ENCODE results near the gene CDH4.

Gene CDH4

DNA sequence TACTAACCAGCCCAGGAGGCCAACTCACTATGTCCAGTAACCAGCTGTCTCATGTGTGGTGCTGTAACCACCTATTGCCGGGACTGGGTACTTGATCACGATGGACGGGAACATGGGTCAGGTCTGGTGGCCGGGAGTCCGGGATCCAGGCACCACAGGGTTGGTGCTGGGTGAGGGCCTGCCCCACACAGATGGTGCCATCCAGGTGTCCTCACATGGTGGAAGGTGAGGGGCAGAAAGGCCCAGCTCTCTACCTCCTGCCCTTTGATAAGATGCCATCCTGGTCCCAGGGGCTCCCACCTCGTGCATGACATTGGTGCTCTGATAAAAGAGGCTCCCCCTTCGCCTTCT is 697.3 kb downstream of the CDH4 start (continued):
- TF ChIP-seq, protein P1, sequence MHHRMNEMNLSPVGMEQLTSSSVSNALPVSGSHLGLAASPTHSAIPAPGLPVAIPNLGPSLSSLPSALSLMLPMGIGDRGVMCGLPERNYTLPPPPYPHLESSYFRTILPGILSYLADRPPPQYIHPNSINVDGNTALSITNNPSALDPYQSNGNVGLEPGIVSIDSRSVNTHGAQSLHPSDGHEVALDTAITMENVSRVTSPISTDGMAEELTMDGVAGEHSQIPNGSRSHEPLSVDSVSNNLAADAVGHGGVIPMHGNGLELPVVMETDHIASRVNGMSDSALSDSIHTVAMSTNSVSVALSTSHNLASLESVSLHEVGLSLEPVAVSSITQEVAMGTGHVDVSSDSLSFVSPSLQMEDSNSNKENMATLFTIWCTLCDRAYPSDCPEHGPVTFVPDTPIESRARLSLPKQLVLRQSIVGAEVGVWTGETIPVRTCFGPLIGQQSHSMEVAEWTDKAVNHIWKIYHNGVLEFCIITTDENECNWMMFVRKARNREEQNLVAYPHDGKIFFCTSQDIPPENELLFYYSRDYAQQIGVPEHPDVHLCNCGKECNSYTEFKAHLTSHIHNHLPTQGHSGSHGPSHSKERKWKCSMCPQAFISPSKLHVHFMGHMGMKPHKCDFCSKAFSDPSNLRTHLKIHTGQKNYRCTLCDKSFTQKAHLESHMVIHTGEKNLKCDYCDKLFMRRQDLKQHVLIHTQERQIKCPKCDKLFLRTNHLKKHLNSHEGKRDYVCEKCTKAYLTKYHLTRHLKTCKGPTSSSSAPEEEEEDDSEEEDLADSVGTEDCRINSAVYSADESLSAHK (tag by site-specific recombination; IDR thresholded peaks at IDR 0.05): no peak
- TF ChIP-seq SP2 (tag by site-specific recombination; IDR thresholded peaks at IDR 0.05) (no peak), MZF1 (tag by site-specific recombination; IDR thresholded peaks at IDR 0.05; ENCODE audit: borderline replicate concordance) (no peak), ZNF521 (tag by site-specific recombination; IDR thresholded peaks at IDR 0.05) (no peak), ZNF2 (tag by site-specific recombination; IDR thresholded peaks at IDR 0.05) (no peak), ZNF785 (tag by site-specific recombination; IDR thresholded peaks at IDR 0.05) (no peak), ZNF274 (IDR thresholded peaks at IDR 0.05; ENCODE audit: low read length) (no peak), ZNF274 (tag by site-specific recombination; IDR thresholded peaks at IDR 0.05; ENCODE audit: borderline replicate concordance) (no peak), ZNF175 (tag by site-specific recombination; IDR thresholded peaks at IDR 0.05) (no peak), ZNF221 (tag by site-specific recombination; IDR thresholded peaks at IDR 0.05; ENCODE audit: borderline replicate concordance) (no peak)
- TF ChIP-seq, protein P2, sequence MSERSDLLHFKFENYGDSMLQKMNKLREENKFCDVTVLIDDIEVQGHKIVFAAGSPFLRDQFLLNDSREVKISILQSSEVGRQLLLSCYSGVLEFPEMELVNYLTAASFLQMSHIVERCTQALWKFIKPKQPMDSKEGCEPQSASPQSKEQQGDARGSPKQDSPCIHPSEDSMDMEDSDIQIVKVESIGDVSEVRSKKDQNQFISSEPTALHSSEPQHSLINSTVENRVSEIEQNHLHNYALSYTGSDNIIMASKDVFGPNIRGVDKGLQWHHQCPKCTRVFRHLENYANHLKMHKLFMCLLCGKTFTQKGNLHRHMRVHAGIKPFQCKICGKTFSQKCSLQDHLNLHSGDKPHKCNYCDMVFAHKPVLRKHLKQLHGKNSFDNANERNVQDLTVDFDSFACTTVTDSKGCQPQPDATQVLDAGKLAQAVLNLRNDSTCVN (tag by site-specific recombination; optimal IDR thresholded peaks at IDR 0.05): no peak
- TF ChIP-seq, protein P3, sequence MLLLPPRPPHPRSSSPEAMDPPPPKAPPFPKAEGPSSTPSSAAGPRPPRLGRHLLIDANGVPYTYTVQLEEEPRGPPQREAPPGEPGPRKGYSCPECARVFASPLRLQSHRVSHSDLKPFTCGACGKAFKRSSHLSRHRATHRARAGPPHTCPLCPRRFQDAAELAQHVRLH (tag by site-specific recombination; IDR thresholded peaks at IDR 0.05): no peak

DNA sequence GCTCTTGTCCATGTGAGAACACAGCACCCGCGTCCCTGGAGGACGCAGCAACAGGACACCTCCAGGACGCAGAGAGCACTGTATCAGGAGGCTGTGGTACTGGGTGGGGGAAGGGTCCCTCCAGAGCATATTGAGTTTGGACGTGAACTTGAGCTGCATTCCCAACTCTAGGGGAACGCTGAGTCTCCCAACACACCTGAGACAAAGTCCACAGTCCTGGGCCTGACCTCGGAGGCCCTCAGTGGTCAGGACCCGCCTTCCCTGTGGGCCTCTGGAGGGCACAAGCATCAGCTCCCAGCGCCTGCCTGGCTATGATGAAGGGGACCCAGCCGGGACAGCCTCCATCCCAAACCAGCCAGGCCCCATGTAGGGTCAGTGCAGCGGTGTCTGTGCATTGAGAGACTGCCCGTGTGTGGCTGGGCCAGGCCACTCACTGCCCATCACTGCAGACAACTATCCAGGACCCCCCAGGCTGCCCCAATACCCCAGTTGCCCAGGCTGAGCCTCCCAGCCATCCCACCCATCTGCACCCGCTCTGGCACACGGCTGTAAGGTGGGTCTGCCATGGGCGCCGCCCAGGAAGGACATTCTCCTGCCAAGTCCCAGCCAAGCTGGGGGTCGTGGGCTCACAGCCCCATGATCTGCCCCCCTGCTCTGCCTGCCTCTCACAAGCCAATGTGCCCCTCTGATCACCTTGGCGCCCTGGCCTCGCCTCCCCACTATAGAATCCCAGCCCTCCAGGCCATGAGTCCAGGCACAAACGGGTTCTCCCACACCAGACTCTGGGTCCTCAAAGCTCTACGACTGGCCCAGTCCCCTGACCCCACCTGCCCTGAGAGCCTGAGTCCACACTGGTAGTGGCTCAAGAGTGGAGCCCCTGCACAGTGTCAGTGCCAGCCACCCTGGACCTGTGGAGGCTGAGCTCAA is 697.9 kb downstream of the CDH4 start:
- CTCF ChIA-PET: interaction anchor here (0.6 kb wide), 1 partner anchor 649 kb away, joined by 3 read pairs; no protein-coding TSS in a partner anchor
- TF ChIP-seq ZNF626 (tag by site-specific recombination; IDR thresholded peaks at IDR 0.05) (no peak), ZBTB20 (tag by site-specific recombination; IDR thresholded peaks at IDR 0.05) (no peak), ZNF121 (tag by site-specific recombination; IDR thresholded peaks at IDR 0.05) (no peak), ZNF133 (tag by site-specific recombination; IDR thresholded peaks at IDR 0.05) (no peak), ZNF670 (tag by site-specific recombination; IDR thresholded peaks at IDR 0.05; ENCODE audit: low read depth) (no peak), ZNF610 (tag by site-specific recombination; IDR thresholded peaks at IDR 0.05; ENCODE audit: borderline replicate concordance) (no peak), ZNF707 (tag by site-specific recombination; IDR thresholded peaks at IDR 0.05) (no peak), ZNF785 (tag by site-specific recombination; IDR thresholded peaks at IDR 0.05) (no peak)
- TF ChIP-seq, protein P4, sequence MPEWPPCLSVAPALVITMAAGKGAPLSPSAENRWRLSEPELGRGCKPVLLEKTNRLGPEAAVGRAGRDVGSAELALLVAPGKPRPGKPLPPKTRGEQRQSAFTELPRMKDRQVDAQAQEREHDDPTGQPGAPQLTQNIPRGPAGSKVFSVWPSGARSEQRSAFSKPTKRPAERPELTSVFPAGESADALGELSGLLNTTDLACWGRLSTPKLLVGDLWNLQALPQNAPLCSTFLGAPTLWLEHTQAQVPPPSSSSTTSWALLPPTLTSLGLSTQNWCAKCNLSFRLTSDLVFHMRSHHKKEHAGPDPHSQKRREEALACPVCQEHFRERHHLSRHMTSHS (tag by site-specific recombination; IDR thresholded peaks at IDR 0.05): no peak
- H3K9me3 ChIP-seq (ENCODE audit: control insufficient read depth, insufficient read depth, low read depth, low read length): no peaks in the 10 kb centered on the region
- H3K4me1 ChIP-seq (ENCODE audit: control insufficient read depth, insufficient read depth, low read length): 0 out of 2 replicates have a peak, but pooled peaks cover 4% of the 10 kb centered on the region
- POLR2A ChIA-PET: no interaction called here
- H3K36me3 ChIP-seq (ENCODE audit: control insufficient read depth in 2 of 2, insufficient read depth in 1 of 2, low read length in 2 of 2): no peaks in the 10 kb centered on the region
- no peak overlapping the region for H3K4me3 ChIP-seq (ENCODE audit: low read depth, low read length)
- no peak overlapping the region for H3K27ac ChIP-seq (ENCODE audit: extremely low read depth, low read depth, low read length)
